Amygdala (tissue), 56 donors: ENCODE measurements around the gene TNNT1.
A peak's percentile ranks its signal among the peaks of the same experiment; 100 is the strongest.
"Not testable (repeated sequence)": the region's sequence is repeated elsewhere in the genome, so short reads cannot be mapped to it uniquely, and the experiment has no call there.

Experiments
- DNase-seq, 56 donors: peaks; one replicate each; lab custom pipeline; 2025; lab: John Stamatoyannopoulos, UW

TNNT1 gene

DNA sequence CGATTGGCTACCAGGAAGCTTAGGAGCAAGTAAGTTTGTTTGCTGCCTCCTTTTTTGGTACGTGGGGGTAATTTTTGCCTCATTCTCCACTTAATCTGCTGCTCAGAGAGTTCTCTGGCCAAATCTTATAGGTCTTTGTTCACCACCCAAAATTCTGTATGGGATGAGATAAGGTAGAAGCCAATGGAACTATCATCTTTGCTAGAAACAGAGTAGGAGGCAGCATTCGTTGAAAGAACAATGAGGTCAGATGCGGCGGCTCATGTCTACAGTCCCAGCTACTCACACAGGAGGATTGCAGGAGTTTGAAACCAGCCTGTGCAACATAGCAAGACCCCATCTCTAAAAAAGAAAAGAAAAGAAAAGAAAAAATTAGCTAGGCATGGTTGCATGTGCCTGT, 22.4 kb upstream of the TNNT1 start:
- no peak for DNase-seq

DNA sequence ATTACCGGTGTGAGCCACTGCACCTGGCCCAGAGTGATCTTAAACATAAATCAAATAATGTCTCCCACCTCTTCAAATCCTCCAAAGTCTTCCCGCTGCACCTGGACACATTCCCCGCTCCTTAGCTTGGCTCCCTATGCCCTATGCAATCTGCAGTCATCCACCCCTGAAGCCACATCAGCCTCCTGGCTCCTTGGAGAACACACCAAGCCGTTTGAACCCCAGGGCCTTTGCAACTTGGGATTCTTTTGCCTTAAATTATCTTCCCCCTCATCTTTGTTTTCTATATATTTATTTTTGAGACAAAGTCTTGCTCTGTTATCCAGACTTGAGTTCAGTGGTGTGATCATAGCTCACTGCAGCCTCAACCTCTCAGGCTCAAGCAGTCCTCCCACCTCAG, 20.1 kb upstream of the TNNT1 start:
- DNase-seq: no peak

DNA sequence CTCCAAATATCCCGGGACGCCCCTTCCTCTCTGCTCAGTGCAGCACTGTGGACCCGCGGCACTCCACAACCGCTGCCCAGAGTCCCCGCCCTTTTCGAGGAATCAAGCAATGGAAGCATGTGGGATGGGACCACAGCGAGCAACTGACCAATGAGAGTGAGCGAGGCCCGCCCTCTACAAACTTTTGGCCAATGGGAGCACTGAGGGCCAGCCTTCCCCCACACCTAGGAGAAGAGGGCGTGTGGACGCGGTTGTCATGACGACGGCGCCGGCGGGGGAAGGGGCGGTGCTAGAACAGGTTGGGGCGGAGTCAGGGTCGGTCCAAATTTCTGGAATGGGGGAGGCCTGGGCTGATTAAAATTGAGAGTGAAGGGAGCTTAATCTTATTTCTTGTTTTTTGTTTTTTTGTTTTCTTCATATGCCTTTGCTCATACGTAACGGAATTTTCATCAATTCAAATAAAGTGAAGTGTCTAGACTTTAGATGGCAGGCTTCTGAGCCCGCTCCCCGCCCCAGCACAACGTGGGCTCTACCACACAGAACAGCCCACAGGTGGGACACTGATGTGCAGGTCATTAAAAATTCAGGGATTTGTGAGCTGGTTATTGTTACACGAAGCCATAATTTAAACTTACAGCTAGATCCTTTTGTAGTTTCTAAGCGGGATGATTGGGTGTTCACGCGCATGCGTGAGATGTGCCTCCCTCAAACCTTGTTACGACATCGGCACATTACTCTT, 17.7 kb upstream of the TNNT1 start, which contains the start of gene DNAAF3:
DNAAF3 (minus strand) TSS at position 84 of the 739 bp plus-strand sequence. CDS start 200 bp downstream, outside the sequence.
- DNase-seq: peak in 55 of 56 donors; percentile 25 to 96 (median 83)

DNA sequence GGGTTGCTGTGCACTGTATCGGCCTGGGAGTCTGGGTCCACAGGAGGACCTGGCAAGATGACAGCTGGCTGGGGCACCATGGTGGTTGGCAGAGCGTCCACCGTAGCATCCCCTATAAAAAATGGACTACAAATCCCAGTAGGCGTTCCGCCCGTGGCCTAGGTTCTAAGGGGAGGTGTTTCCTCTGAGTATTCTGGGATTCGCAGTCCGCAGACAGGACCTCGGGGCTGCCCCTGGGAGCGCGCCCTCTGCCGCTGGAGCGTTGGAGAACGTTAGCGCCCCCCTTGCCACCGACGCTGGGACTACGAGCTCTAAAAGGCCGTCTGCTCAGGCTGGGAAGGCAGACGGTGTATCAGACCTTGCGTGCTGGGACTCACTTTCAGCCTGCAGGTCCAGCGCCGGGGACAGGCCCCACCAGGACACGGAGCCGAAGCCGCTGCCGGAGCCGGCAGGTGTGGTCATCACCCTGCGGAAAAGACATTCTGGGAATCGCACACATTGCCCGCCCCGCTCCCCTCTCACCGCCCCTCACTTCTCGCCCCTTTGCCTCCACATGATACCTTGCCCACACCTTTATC, 17.0 kb upstream of the TNNT1 start:
- DNase-seq: peak in 31 of 56 donors; percentile 6 to 69 (median 38)

DNA sequence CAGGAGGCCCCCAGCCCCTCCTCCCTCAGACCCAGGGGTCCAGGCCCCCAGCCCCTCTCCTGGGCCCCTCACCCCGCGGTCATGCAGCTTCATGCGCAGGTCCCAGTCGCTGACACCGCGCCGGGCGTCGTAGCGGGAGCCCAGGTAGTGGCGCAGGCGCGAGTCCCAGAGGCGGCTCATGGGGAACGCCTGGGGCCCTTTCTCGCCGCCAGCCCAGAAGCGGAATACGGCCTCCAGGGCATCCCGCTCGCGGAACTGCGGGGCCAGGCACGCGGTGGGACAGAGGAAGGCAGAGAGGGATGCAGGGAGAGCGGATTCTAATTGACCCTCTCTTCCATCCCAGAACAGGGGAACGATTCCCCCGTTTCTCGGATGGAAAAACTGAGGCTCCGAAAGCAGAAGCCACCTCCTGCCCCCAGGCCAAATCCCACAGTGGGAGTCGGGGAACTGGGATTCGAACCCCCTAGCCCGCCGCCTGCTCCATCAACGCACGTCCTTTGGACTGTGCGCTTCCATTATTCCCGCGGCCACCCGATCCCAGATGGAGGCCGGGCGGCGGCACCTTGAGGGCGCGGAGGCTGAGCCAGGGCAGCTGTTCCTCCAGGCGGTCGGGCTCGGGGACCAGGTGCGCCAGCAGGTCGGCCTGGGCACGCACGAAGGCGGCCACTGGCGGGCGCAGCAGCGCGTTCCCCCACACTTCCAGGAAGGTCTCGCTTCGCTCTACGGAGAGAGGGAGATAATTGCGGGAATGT, 12.7 kb upstream of the TNNT1 start:
- no peak for DNase-seq

DNA sequence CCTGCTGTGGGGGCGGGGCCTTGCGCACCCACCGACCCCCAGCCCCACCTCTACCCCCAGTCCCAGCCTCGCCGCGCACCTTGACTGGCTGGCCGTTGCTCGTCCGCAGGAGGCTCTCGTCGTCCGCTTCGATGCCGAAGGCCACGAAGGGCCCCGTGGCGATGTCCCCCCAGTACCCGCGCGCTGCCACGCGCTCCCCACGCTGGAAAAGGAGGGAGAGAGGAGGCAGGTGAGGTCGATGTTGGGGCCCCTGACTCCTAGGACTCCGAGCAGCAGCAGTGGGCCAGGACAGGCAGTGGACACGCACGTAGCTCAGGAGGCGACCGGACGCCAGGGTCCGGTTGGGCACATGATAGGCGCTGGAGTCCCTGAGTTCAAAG, 12.0 kb upstream of the TNNT1 start:
- no peak for DNase-seq

DNA sequence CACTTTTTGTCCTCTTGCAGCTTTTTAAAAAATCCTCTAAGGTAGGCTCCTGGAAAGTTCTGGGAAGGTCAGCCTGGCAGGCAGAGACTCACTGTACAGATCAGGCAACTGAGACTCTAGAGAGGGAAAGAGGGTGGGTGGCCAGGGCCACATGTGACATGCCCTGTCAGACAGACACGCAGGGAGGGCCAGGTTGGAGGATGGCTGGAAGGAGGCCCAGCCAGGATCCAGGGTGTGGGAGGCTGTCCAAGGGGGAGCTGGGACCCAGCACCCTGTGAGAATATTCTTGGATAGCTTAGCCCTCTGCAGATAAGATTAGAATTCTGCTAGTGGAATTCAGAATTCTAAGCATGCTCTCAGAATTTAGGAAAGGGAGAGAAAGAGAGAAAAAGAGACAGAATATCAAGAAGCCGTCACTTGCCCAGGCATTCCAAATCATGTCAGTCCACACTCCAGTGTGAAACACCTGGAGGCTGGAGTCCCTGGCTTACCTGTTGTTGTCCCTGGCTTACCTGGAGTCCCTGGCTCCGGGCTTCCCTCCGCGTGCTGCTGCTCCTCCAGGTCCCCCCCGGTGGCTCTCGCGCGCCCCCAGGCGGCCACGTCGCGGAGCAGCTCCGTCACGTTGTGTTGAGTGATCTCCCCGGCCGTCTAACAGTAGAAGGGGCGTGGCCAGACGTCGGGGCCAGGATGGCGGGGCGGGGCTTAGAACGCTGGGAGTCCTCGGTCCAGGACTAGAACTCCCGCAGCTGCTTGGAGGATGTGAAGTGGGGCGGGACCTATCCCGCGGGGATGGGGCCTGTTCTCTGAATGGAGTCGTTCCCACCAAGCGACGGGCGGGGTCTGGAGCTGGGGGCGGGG, 11.4 kb upstream of the TNNT1 start:
- DNase-seq: peak in 35 of 56 donors; percentile 2 to 79 (median 28)

DNA sequence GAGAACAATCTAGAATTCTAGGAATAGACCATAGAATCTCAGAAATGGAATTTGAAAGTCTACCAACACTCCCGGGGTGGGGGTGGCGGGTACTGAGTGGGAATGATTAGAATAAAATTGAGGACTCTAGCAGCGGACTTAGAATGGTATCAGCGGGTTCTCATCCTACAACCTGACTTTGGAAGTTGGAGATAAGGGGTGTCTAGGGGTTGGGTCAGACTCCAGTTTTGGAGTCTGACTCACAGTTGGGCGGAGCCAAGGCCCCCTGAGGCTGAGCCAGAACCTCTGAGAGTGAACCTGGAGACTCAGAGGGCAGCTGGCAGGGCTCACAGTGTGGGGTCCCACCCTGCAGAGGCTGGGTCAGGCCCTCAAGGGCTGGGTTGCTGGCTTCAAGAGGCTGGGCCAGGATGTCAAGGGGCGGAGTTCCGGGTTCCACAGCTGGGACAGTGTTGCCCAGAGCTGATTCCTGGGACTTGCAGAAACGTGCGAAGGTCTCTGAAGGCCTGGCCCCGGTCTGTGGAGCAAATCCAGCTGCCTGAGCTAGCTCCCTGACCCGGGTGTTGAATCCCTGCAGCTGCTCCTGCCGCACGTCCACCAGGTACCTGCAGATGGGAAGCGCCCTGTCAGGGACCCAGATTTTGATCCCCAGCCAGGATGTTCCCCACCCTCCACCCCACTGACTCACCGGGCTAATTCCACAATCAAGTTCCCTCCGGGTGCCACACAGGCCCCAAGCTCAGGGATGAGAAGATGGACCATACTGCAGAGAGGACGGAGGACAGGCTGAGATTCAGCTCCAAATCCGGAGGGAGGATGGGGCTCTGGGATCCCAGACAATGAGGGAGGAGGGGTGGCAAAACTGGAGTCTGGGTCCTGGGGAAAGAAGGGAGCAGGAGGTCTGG, 10.1 kb upstream of the TNNT1 start:
- peak in 1 of 56 donors; percentile 6 for DNase-seq

DNA sequence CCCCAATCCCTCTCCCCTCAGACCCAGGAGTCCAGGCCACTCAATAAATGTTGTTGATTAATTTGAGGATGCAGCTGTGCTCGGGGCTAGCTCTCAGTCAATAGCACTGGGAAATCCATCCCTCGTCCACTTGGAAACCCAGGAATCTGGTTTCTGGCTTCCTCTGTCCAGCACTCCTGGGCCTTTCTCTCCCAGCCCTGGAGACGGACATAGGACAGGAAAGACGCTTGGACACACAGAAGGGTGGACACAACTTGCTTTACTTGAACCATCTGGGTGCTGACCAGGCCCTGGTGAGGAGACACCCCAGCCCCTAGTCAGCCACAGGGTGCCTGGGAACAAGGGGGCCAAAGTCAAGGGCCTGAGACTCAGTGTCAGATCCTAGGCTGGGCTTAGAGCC, 9.4 kb upstream of the TNNT1 start:
- DNase-seq: no peak

DNA sequence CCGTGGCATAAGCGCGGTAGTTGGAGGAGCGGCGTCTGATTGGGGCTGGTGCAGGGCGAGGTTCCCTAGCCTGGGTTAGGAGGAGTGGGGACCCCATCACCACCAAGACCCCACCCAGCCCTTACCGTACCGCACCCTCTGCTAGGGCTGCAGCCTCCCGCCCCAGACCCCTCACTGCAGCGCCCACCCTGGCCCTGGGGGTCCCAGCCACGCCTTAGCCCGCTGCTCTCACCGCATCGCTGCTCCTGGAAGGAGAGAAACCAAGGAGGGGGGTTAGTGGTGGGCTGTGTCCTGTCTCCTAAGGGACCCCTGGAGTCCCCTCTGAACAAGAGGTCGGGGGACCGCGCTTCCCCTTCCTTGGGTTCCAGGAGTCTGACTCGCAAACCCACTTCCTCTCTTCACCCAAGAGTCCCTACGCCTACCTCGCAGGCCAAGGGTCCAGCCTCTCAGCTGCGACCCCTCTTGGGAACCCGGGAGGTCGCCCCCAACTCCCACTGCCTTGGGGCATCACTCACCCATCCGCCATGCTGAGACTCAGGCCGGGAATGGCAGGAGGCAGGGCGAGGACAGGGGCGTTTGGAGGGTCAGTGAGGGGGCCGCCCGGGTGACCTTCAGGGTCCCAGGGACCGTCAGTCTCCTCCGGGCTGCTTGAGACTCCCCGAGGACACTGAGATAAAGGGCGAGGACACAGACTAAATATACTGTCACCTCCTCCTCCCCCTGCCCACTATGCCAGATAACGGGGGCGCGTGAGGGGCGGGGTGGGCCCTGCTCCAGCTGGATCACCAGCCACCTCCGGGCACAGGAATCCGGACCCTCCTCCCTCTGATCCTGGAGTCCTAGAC, 8.3 kb upstream of the TNNT1 start, which contains the start of gene TNNI3:
TNNI3 (minus strand) TSS at position 669 of the 845 bp plus-strand sequence; CDS start at position 526, 143 bp downstream.
- DNase-seq: no peak

DNA sequence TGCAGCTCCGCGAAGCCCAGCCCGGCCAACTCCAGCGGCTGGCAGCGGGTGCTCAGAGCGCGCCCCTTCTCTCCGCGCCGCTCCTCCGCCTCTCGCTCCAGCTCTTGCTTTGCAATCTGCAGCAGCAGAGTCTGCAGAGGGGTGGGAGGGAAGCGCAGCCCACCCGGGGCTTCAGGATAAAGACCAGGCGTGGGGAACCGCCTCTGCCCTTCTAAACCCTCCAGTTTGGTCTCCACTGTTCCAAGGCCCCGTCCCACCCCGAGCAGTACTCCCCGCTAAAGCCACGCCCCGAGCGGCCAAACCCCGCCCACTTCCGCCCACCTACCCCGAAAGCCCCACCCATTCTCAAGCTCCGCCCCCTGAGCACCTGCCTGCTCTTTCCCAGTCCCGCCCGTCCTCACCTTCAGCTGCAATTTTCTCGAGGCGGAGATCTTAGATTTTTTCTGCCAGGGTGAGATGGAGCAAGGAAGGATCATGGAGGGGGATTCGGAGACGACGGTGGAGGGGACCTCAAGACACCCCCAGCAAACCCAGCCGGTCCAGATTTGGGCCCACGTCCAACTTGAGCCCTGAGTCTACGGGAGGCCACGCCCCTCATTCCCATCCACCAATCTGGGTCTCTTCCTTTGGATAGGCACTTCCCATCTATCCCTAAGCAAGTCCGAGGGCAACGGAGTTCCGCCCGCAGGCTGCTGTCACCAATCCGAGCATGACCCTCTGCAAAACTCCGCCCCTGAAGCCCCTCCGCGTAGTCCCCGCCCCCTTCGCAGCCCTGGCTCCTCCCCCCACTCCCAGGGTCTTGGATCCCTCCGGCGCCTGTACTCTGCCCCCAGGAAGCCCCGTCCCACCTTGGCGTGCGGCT, 7.4 kb upstream of the TNNT1 start:
- peak in 5 of 56 donors; percentile 6 to 47 (median 16) for DNase-seq

DNA sequence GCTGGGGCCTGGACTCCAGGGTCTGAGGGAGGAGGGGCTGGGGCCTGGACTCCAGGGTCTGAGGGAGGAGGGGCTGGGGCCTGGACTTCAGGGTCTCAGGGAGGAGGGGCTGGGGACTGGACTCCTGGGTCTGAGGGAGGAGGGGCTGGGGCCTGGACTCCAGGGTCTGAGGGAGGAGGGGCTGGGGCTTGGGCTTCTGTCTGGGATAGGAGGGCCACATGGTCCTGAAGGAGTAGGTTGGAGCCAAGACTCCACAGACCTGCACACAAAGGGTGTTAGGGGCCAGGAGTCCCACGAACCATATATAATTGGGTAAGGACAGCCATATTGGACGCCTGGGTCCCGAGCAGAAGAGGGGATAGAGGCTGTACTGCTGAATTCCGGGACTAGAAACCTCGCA, 6.8 kb upstream of the TNNT1 start:
- not testable (repeated sequence) for DNase-seq

DNA sequence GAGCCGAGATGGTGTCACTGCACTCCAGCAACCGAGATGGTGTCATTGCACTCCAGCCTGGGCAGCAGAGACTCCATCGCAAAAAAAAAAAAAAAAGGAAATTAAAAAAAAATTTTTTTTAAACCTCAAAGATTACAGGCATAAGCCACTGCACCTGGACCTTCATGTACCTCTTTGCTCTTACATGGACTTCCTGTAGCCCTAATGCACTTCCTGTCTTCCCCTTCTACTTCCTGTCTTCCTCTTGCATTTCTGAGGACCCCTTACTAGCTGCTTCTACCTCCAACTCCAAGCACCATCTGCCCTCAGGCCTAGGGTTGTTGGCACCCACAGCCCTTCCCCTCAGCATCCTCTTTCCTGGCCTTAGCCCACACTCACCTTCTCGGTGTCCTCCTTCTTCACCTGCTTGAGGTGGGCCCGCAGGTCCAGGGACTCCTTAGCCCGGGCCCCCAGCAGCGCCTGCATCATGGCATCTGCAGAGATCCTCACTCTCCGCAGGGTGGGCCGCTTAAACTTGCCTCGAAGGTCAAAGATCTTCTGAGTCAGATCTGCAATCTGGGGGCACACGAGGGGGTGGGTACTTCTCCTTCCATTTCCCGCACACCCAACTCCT, 4.8 kb upstream of the TNNT1 start:
- DNase-seq: no peak

DNA sequence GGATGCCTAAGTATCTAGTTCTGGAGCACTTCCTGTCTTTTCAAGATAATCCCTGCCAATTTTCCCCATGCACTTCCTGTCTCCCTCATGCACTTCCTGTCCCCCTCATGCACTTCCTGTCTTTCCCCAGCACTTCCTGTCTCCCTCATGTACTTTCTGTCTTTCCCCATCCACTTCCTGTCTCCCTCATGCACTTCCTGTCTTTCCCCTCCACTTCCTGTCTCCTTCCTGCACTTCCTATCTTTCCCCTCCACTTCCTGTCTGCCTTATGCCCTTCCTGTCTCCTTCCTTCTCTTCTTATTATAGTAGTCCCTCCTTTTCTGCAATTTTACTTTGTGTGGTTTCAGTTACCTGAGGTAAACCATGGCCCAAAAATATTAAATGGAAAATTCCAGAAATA, 3.0 kb upstream of the TNNT1 start:
- DNase-seq: no peak

DNA sequence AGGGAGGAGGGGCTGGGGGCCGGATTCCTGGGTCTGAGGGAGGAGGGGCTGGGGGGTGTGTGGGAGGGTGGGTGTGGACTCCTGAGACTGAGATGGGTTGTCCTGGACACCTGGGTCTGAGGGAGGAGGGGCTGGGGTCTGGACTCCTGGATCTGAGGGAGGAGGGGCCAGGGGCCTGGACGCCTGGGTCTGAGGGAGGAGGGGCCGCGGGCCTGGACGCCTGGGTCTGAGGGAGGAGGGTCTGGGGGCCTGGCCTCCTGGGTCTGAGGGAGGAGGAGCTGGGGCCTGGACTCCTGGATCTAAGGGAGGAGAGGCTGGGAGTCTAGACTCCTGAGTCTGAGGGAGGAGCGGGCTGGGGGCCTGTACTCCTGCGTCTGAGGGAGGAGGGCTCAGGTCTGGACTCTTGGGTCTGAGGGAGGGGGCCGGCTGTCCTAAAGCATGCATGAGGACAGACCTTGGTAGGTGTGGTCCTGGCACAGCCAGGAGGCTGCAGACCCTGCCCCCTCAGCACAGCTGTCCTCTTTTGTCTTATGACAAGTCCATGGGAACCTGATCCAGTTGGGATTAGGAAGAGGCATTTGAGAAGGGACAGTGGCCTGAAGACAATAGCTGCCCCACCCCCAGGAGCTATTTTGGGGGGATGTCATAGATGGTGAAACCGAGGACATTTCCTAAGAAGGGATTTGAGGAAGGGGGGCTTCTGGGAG, 1.3 kb downstream of the TNNT1 start:
- DNase-seq: no peak

DNA sequence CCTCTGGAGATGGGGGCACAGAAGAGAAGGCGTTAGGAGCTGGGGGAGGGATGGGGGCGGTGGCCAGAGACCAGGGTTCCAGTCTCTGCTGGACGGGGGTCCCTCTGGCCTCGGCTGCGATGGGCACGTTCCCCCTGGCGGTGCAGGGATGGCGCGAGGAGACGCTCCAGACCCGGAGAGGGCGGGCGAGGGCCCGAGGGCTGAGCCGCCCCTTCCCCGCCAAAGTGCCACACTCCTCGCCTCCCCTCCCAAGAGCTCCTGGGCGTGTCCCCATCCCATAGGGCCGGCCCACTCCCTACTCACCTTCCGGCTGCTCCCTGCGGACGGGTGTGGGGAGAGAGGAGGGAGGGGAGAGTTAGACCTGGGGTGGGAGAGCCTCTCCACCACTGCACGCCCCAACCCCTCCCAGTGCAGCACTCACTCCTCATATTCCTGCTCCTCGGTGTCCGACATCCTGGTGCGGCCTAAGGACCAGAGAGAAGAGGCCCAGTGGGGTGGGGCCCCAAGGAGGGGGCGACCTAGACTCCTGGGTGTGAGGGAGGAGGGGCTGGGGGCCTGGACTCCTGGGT, 2.2 kb downstream of the TNNT1 start:
- no peak for DNase-seq
